Measurements from ENCODE around the gene NAPB. TPM values are rescaled to one million over a fixed set of nuclear protein-coding genes. Genes with fewer than 3 reads are reported as not detected.

Gene NAPB
- total and polyA plus RNA-seq, 10 of the 15 experiments (the other 5 are each of a cell fraction or from before 2014, with no cell fraction given) = 2.1 to 15.9 (median 7.2) TPM

DNA sequence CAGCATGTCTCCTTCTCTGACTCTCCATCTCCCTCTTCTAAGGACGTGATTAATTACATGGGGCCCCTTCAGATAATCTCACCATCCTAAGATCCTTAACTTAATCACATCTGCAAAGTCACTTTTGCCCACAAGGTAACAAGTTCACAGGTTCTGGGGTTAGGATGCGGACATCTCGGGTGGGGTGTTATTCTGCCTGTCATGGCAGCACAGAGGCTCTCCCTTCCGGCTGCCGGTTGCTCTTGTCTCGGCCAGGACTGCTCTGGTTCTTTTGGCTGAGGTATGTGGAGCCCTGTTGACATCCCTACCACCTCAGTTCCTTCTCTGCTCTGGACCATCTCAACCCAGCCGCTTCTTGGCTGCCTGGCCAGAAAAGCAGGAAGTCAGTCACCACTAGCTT lies 35.6 kb upstream of the NAPB start:
- FAIRE-seq (no peak), DNase-seq (ENCODE audit: low read depth, low spot score) (no peak), ATAC-seq (no peak)
- Histone ChIP-seq H3K4me2 (ENCODE audit: control insufficient read depth, insufficient read depth) (no peak overlapping the region), H3K4me3 (no peak overlapping the region), H3K9me3 (replicated peaks; ENCODE audit: control insufficient read depth, insufficient read depth, low read length) (no peaks in the 10 kb centered on the region), H3K27ac (ENCODE audit: control insufficient read depth, insufficient read depth) (no peak overlapping the region), H3K79me2 (ENCODE audit: control insufficient read depth, insufficient read depth, low read length) (no peaks in the 10 kb centered on the region), H3K4me1 (ENCODE audit: control insufficient read depth, insufficient read depth, low read length) (no peaks in the 10 kb centered on the region), H2AFZ (ENCODE audit: control insufficient read depth, low read depth, low read length) (no peak overlapping the region), H3K9ac (ENCODE audit: control insufficient read depth, insufficient read depth, low read length) (no peak overlapping the region), H3K36me3 (ENCODE audit: control insufficient read depth in 2 of 2, insufficient read depth in 2 of 2, low read length in 1 of 2) (no peaks in the 10 kb centered on the region), H4K20me1 (ENCODE audit: control insufficient read depth, insufficient read depth) (no peaks in the 10 kb centered on the region), H3K27me3 (replicated peaks in 1 of 2; ENCODE audit: control insufficient read depth in 2 of 2, insufficient read depth in 2 of 2, low read length in 1 of 2) (peaks cover 2% of the 10 kb centered on the region in 2 experiments; a peak in 1 of 4 replicates)
- no TSS peak for BruUV-seq (replicated peaks)
- ChIA-PET RAD21 (ENCODE audit: unreplicated experiment) (no interaction called here), SMC1A (ENCODE audit: uncharacterized antibody, unreplicated experiment) (no interaction called here), CTCF (no interaction called here), POLR2A (no interaction called here)
- WGBS (ENCODE audit: insufficient coverage, insufficient replicate concordance, low lambda C conversion rate, missing lambda C conversion rate) = 62% methylated on average over 7 of the region's 7 CpGs
- in situ Hi-C loops (cut with MboI) (no loop called here), intact Hi-C loops (cut with micrococcal nuclease; ENCODE audit: unreplicated experiment) (no loop called here)
- TF ChIP-seq ZNF384 (IDR thresholded peaks at IDR 0.05; ENCODE audit: borderline replicate concordance, low read depth, low read length) (no peak), HDGF (IDR thresholded peaks at IDR 0.05) (no peak), ZNF217 (IDR thresholded peaks at IDR 0.05) (no peak), JUNB (IDR thresholded peaks at IDR 0.05) (no peak), NFXL1 (IDR thresholded peaks at IDR 0.05; ENCODE audit: borderline replicate concordance) (no peak), RAD51 (IDR thresholded peaks at IDR 0.05) (no peak), LARP7 (IDR thresholded peaks at IDR 0.05) (no peak), ZNF274 (IDR thresholded peaks at IDR 0.05; ENCODE audit: insufficient read depth, insufficient read length) (no peak), BCL11A (IDR thresholded peaks at IDR 0.05; ENCODE audit: low read depth, low read length) (no peak), ZBED1 (IDR thresholded peaks at IDR 0.05; ENCODE audit: borderline replicate concordance) (no peak), TBL1XR1 (IDR thresholded peaks at IDR 0.05; ENCODE audit: low read depth, low read length) (no peak)
- TF ChIP-seq, protein P1, sequence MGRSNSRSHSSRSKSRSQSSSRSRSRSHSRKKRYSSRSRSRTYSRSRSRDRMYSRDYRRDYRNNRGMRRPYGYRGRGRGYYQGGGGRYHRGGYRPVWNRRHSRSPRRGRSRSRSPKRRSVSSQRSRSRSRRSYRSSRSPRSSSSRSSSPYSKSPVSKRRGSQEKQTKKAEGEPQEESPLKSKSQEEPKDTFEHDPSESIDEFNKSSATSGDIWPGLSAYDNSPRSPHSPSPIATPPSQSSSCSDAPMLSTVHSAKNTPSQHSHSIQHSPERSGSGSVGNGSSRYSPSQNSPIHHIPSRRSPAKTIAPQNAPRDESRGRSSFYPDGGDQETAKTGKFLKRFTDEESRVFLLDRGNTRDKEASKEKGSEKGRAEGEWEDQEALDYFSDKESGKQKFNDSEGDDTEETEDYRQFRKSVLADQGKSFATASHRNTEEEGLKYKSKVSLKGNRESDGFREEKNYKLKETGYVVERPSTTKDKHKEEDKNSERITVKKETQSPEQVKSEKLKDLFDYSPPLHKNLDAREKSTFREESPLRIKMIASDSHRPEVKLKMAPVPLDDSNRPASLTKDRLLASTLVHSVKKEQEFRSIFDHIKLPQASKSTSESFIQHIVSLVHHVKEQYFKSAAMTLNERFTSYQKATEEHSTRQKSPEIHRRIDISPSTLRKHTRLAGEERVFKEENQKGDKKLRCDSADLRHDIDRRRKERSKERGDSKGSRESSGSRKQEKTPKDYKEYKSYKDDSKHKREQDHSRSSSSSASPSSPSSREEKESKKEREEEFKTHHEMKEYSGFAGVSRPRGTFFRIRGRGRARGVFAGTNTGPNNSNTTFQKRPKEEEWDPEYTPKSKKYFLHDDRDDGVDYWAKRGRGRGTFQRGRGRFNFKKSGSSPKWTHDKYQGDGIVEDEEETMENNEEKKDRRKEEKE (IDR thresholded peaks at IDR 0.05) = no peak
- TF ChIP-seq, protein P2, sequence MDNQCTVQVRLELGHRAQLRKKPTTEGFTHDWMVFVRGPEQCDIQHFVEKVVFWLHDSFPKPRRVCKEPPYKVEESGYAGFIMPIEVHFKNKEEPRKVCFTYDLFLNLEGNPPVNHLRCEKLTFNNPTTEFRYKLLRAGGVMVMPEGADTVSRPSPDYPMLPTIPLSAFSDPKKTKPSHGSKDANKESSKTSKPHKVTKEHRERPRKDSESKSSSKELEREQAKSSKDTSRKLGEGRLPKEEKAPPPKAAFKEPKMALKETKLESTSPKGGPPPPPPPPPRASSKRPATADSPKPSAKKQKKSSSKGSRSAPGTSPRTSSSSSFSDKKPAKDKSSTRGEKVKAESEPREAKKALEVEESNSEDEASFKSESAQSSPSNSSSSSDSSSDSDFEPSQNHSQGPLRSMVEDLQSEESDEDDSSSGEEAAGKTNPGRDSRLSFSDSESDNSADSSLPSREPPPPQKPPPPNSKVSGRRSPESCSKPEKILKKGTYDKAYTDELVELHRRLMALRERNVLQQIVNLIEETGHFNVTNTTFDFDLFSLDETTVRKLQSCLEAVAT (IDR thresholded peaks at IDR 0.05) = no peak
- TF ChIP-seq, protein P3, sequence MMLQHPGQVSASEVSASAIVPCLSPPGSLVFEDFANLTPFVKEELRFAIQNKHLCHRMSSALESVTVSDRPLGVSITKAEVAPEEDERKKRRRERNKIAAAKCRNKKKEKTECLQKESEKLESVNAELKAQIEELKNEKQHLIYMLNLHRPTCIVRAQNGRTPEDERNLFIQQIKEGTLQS (IDR thresholded peaks at IDR 0.05; ENCODE audit: borderline replicate concordance, extremely low read depth, low read depth, low read length) = no peak
- TF ChIP-seq, protein P4, sequence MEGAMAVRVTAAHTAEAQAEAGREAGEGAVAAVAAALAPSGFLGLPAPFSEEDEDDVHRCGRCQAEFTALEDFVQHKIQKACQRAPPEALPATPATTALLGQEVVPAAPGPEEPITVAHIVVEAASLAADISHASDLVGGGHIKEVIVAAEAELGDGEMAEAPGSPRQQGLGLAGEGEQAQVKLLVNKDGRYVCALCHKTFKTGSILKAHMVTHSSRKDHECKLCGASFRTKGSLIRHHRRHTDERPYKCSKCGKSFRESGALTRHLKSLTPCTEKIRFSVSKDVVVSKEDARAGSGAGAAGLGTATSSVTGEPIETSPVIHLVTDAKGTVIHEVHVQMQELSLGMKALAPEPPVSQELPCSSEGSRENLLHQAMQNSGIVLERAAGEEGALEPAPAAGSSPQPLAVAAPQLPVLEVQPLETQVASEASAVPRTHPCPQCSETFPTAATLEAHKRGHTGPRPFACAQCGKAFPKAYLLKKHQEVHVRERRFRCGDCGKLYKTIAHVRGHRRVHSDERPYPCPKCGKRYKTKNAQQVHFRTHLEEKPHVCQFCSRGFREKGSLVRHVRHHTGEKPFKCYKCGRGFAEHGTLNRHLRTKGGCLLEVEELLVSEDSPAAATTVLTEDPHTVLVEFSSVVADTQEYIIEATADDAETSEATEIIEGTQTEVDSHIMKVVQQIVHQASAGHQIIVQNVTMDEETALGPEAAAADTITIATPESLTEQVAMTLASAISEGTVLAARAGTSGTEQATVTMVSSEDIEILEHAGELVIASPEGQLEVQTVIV (IDR thresholded peaks at IDR 0.05; ENCODE audit: borderline replicate concordance, partially characterized antibody) = no peak
- TF ChIP-seq, protein P5, sequence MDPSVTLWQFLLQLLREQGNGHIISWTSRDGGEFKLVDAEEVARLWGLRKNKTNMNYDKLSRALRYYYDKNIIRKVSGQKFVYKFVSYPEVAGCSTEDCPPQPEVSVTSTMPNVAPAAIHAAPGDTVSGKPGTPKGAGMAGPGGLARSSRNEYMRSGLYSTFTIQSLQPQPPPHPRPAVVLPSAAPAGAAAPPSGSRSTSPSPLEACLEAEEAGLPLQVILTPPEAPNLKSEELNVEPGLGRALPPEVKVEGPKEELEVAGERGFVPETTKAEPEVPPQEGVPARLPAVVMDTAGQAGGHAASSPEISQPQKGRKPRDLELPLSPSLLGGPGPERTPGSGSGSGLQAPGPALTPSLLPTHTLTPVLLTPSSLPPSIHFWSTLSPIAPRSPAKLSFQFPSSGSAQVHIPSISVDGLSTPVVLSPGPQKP (IDR thresholded peaks at IDR 0.05; ENCODE audit: low read depth, low read length) = no peak

Measured in GM12878 (cell line).